Endothelial cell of umbilical vein (primary cell): Measurements from ENCODE around the gene OSBPL5. TPM values are rescaled to one million over a fixed set of nuclear protein-coding genes. Genes with fewer than 3 reads are reported as not detected.

ENCODE experiments used
- BruUV-seq: library from RNA; stranded (reverse); fragments of 400-500 nt; replicated peaks from 2 replicates; lab custom pipeline; 2021; lab: Mats Ljungman, UMichigan
- CTCF ChIA-PET: fragments of 300-600, 350-600 bp; sonication (Branson Sonifier 250); formaldehyde crosslinking; loops from one replicate; lab custom pipeline; 2021; ENCODE audit warnings: antibody characterized with exemption, inconsistent platforms; lab: Charles Lee
- POLR2A ChIA-PET: fragments of 300-600, 350-600 bp; sonication (Branson Sonifier 250); formaldehyde crosslinking; loops from one replicate; lab custom pipeline; 2021; ENCODE audit warnings: antibody characterized with exemption, inconsistent platforms; lab: Charles Lee
- DNase-seq: peaks from one replicate; pipeline ENCODE4 v3.0.0-alpha.2; 2011; ENCODE audit warnings: low read depth, low spot score
- FAIRE-seq: peaks from 2 replicates; lab custom pipeline; 2011; peaks lifted over from hg19 to GRCh38; lab: Jason Lieb, UNC
- H2AFZ ChIP-seq: 2 replicates; pipeline ENCODE4 v1.6.0; 2012; ENCODE audit warnings: low read depth, low read length, control low read depth, inconsistent platforms
- H3K27ac ChIP-seq: 2 replicates; pipeline ENCODE4 v1.5.1; 2011; ENCODE audit warnings: low read depth, mild to moderate bottlenecking, control low read depth, low read length, moderate library complexity; ENCODE audit not compliant: insufficient read depth
- H3K27me3 ChIP-seq, 2 experiments: 2 replicates each; pipeline versions ENCODE4 v1.6.0 to v1.6.1; 2011; ENCODE audit warnings: low read length in 2 of 2, mixed read lengths in 1 of 2; ENCODE audit not compliant: control insufficient read depth in 2 of 2, insufficient read depth in 2 of 2
- H3K36me3 ChIP-seq, 2 experiments: 2 replicates in 1 of 2; 3 replicates in 1 of 2; pipeline ENCODE4 v1.5.1; 2011; ENCODE audit warnings: low read length in 2 of 2, mild to moderate bottlenecking in 1 of 2, moderate library complexity in 1 of 2; ENCODE audit not compliant: control insufficient read depth in 2 of 2, insufficient read depth in 2 of 2; ENCODE audit errors: extremely low read depth in 1 of 2
- H3K4me1 ChIP-seq: 3 replicates; pipeline ENCODE4 v1.5.1; 2011; ENCODE audit warnings: mild to moderate bottlenecking, low read length; ENCODE audit not compliant: control insufficient read depth, insufficient read depth; ENCODE audit errors: extremely low read depth
- H3K4me2 ChIP-seq: 2 replicates; pipeline ENCODE4 v1.6.1; 2011; ENCODE audit warnings: low read length, control low read depth, mixed read lengths; ENCODE audit not compliant: insufficient read depth
- H3K4me3 ChIP-seq, 3 experiments: fragments of 200-600 bp in 1 of 3; sonication (generic), shearing (Covaris generic) in 1 of 3; replicated peaks in 1 of 3; 2 replicates each; pipeline ENCODE4 v1.5.1; 2011 to 2016; ENCODE audit warnings: control low read depth in 3 of 3, low read length in 3 of 3, mild to moderate bottlenecking in 2 of 3, inconsistent platforms in 1 of 3, low read depth in 1 of 3, moderate library complexity in 1 of 3; ENCODE audit not compliant: insufficient read depth in 1 of 3
- H3K79me2 ChIP-seq: 2 replicates; pipeline ENCODE4 v1.6.0; 2012; ENCODE audit warnings: low read length, inconsistent platforms; ENCODE audit not compliant: control insufficient read depth, insufficient read depth
- H3K9ac ChIP-seq: replicated peaks from 2 replicates; pipeline ENCODE3; 2011; ENCODE audit warnings: low read length, control low read depth; ENCODE audit not compliant: insufficient read depth; ENCODE audit errors: extremely low read depth
- H3K9me1 ChIP-seq: replicated peaks from 3 replicates; pipeline ENCODE4 v1.6.0; 2011; ENCODE audit warnings: mild to moderate bottlenecking, low read length; ENCODE audit not compliant: control insufficient read depth, insufficient read depth; ENCODE audit errors: extremely low read depth
- H3K9me3 ChIP-seq: replicated peaks from 2 replicates; pipeline ENCODE4 v1.5.1; 2012; ENCODE audit warnings: low read length, inconsistent platforms; ENCODE audit not compliant: control insufficient read depth, insufficient read depth
- H4K20me1 ChIP-seq: replicated peaks from 2 replicates; pipeline ENCODE3; 2011; ENCODE audit warnings: mild to moderate bottlenecking, low read length; ENCODE audit not compliant: control insufficient read depth, insufficient read depth; ENCODE audit errors: extremely low read depth
- EZH2 ChIP-seq: IDR thresholded peaks from 2 replicates; pipeline ENCODE4 v1.6.1; 2012; ENCODE audit warnings: borderline replicate concordance, low read depth, mild to moderate bottlenecking, moderate library complexity, low read length, inconsistent platforms; ENCODE audit not compliant: severe bottlenecking
- FOS ChIP-seq: IDR thresholded peaks from 2 replicates; pipeline ENCODE4 v1.6.1; 2011; ENCODE audit warnings: mild to moderate bottlenecking, low read length, moderate library complexity, borderline replicate concordance; ENCODE audit not compliant: insufficient read depth
- GATA2 ChIP-seq: IDR thresholded peaks from 2 replicates; pipeline ENCODE4 v1.7.0; 2011; ENCODE audit warnings: low read depth, mild to moderate bottlenecking, moderate library complexity, mixed read lengths, low read length; ENCODE audit not compliant: insufficient read length, insufficient read depth
- JUN ChIP-seq: IDR thresholded peaks from 2 replicates; pipeline ENCODE4 v1.6.1; 2011; ENCODE audit warnings: borderline replicate concordance, low read depth; ENCODE audit not compliant: insufficient read length, insufficient read depth
- MYC ChIP-seq: IDR thresholded peaks from one replicate; pipeline ENCODE4 v1.6.1; 2011; ENCODE audit warnings: mild to moderate bottlenecking, low read depth, low read length
- POLR2A ChIP-seq: IDR thresholded peaks from 2 replicates; pipeline ENCODE4 v1.6.1; 2012; ENCODE audit warnings: low read depth, mild to moderate bottlenecking, control low read depth, low read length
- POLR2AphosphoS5 ChIP-seq: IDR thresholded peaks from 2 replicates; pipeline ENCODE4 v1.6.1; 2012; ENCODE audit warnings: low read depth, mild to moderate bottlenecking, control low read depth, low read length, moderate library complexity; ENCODE audit not compliant: insufficient read depth
- dilution Hi-C: fragments of 300-500 bp; cut with MboI; formaldehyde crosslinking; loops from one replicate; pipeline ENCODE4 v1.15.0; 2019; ENCODE audit warnings: low sequenced_read_pairs; ENCODE audit not compliant: extremely low pct_ligation_motif_present
- intact Hi-C: fragments of 100-400 bp; cut with micrococcal nuclease; formaldehyde crosslinking; loops from one replicate; pipeline ENCODE4 v1.10.0; 2022
- polyA plus RNA-seq, 4 experiments: library from polyadenylated mRNA; depleted of rRNA in 3 of 4; stranded (reverse) in 3 of 4; unstranded in 1 of 4; fragments of >200 nt; gene quantifications; 2 replicates each; pipeline versions ENCODE4 v1.2.1 to v1.2.3, GENCODE V29; 2011 to 2012; ENCODE audit warnings: missing spikeins in 1 of 4
- total RNA-seq: library from RNA; stranded (reverse); gene quantifications from 2 replicates; pipeline ENCODE4 v1.2.3, GENCODE V29; 2021
- TF ChIP-seq, protein P1 (sequence below), 2 donors: IDR thresholded peaks; 1 replicate in 1 of 2; 2 replicates in 1 of 2; pipeline ENCODE4 v1.5.1; 2011; ENCODE audit warnings: low read length in 2 of 2, mild to moderate bottlenecking in 2 of 2, moderate library complexity in 2 of 2, control low read depth in 1 of 2, inconsistent platforms in 1 of 2, low read depth in 1 of 2; ENCODE audit not compliant: insufficient read depth in 1 of 2; ENCODE audit errors: extremely low read depth in 1 of 2
- TF ChIP-seq, protein P2 (sequence below): IDR thresholded peaks from 2 replicates; pipeline ENCODE4 v1.6.1; 2011; ENCODE audit not compliant: insufficient read depth, insufficient read length

Gene OSBPL5
- total and polyA plus RNA-seq, 2 donors (not counting 3 experiments of a cell fraction or from before 2014, with no cell fraction given) = 8.7 to 37.7 TPM

- no peak for FAIRE-seq
- no peaks in the 10 kb centered on the region for H4K20me1 ChIP-seq
- POLR2A ChIA-PET = no interaction called here
Measured at GRCh38 chr11:3137486-3138177, 27.5 kb downstream of the OSBPL5 start.

More at GRCh38 chr11:3137486-3138177, 27.5 kb downstream of the OSBPL5 start:
- CTCF ChIA-PET = interaction anchor here (1.0 to 1.1 kb wide), 2 partner anchors 46 to 271 kb away, joined by 3 read pairs; no protein-coding TSS in a partner anchor
- no peak overlapping the region for H2AFZ ChIP-seq
- no peaks in the 10 kb centered on the region for H3K9me3 ChIP-seq
- H3K27ac ChIP-seq = no peak overlapping the region
- H3K4me3 ChIP-seq = no peak overlapping the region
- no peaks in the 10 kb centered on the region for H3K36me3 ChIP-seq
- no peak overlapping the region for H3K9ac ChIP-seq
- TF ChIP-seq, protein P1, sequence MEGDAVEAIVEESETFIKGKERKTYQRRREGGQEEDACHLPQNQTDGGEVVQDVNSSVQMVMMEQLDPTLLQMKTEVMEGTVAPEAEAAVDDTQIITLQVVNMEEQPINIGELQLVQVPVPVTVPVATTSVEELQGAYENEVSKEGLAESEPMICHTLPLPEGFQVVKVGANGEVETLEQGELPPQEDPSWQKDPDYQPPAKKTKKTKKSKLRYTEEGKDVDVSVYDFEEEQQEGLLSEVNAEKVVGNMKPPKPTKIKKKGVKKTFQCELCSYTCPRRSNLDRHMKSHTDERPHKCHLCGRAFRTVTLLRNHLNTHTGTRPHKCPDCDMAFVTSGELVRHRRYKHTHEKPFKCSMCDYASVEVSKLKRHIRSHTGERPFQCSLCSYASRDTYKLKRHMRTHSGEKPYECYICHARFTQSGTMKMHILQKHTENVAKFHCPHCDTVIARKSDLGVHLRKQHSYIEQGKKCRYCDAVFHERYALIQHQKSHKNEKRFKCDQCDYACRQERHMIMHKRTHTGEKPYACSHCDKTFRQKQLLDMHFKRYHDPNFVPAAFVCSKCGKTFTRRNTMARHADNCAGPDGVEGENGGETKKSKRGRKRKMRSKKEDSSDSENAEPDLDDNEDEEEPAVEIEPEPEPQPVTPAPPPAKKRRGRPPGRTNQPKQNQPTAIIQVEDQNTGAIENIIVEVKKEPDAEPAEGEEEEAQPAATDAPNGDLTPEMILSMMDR (IDR thresholded peaks at IDR 0.05; ENCODE audit: extremely low read depth in 1 of 2, insufficient read depth in 1 of 2, low read depth in 1 of 2, low read length in 2 of 2) = no peak
- TF ChIP-seq EZH2 (no peak), FOS (no peak), POLR2A (no peak), GATA2 (no peak), POLR2AphosphoS5 (no peak), JUN (no peak), MYC (no peak)
- TF ChIP-seq, protein P2, sequence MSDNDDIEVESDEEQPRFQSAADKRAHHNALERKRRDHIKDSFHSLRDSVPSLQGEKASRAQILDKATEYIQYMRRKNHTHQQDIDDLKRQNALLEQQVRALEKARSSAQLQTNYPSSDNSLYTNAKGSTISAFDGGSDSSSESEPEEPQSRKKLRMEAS = no peak
- dilution Hi-C loops = no loop called here
- H3K4me2 ChIP-seq = no peak overlapping the region
- H3K9me1 ChIP-seq = no peaks in the 10 kb centered on the region
- H3K27me3 ChIP-seq = no peaks in the 10 kb centered on the region
- no peaks in the 10 kb centered on the region for H3K79me2 ChIP-seq
- BruUV-seq = no TSS peak
- no peak for DNase-seq
- H3K4me1 ChIP-seq = no peaks in the 10 kb centered on the region
- intact Hi-C loops = no loop called here
